Central memory CD8-positive, alpha-beta T cell (primary cell): ENCODE measurements around the gene NTN1.

Experiments
- ATAC-seq: fragments of 150-1000 bp; cut with Tn5 transposase; replicated peaks from 2 replicates; pipeline ENCODE4 v1.10.0; 2022; ENCODE audit warnings: mild to moderate bottlenecking, moderate FRiP score, moderate number of reproducible peaks; ENCODE audit not compliant: poor library complexity, severe bottlenecking; ENCODE audit errors: extremely low read depth
- DNase-seq, 2 donors: peaks; one replicate each; pipeline ENCODE4 v3.0.0; 2021; ENCODE audit warnings: low spot score in 2 of 2
- H3K27ac Mint-ChIP-seq: one replicate; pipeline ENCODE4 v1.8.0; 2022; ENCODE audit warnings: low read depth, mild to moderate bottlenecking, moderate library complexity, mixed read lengths
- H3K27me3 Mint-ChIP-seq: one replicate; pipeline ENCODE4 v1.8.0; 2022; ENCODE audit warnings: mixed read lengths
- H3K36me3 Mint-ChIP-seq: one replicate; pipeline ENCODE4 v1.8.0; 2022; ENCODE audit warnings: mild to moderate bottlenecking, moderate library complexity, mixed read lengths; ENCODE audit not compliant: insufficient read depth
- H3K4me1 Mint-ChIP-seq: one replicate; pipeline ENCODE4 v1.8.0; 2022; ENCODE audit warnings: mixed read lengths
- H3K4me3 Mint-ChIP-seq: one replicate; pipeline ENCODE4 v1.8.0; 2022; ENCODE audit warnings: mild to moderate bottlenecking, moderate library complexity, mixed read lengths
- H3K9me3 Mint-ChIP-seq: one replicate; pipeline ENCODE4 v1.8.0; 2022; ENCODE audit warnings: mixed read lengths

The NTN1 gene

DNA sequence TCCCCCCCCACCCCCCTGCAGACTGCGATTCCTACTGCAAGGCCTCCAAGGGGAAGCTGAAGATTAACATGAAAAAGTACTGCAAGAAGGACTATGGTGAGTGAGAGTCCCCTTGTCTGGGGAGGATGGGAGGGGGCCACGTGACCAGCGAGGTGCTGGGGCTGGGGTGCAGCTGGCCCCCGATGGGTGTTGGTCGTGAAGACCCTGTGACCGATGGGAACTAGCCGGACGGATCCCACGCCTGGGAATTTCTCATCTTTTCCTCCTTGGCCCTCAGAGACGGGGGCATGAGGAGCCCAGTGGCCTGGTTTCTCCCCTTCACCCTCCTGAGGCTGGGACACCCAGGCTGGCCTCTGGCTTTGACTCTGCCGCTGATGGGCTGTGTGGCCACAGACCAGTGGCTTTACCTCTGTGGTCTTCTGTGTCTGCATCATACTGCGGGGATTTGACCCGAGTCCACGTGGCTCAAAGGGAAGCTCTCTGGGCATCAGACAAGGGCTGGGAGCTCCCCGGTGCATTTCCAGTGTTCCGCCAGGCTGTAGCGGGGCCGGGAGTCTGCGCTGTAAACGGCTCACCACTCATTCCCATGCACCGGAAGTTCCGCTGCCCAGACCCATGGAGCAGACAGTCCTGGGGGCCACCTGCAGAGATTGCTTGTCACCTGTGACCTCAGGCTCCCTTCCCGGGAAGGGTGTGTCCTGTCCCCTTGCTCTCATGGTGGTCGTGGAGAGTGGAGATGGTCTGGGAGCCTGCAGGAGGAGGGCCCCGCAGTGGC, 200.0 kb downstream of the NTN1 start:
- DNase-seq (no peak), ATAC-seq (no peak)
- H3K9me3 Mint-ChIP-seq: peaks cover 1% of the 10 kb centered on the region
- peaks cover 3% of the 10 kb centered on the region for H3K36me3 Mint-ChIP-seq
- no peak overlapping the region for H3K27ac Mint-ChIP-seq
- no peak overlapping the region for H3K4me3 Mint-ChIP-seq
- no peaks in the 10 kb centered on the region for H3K4me1 Mint-ChIP-seq
- H3K27me3 Mint-ChIP-seq: peaks cover 21% of the 10 kb centered on the region

- peaks cover 21% of the 10 kb centered on the region for H3K27me3 Mint-ChIP-seq
- no peak for DNase-seq
- H3K36me3 Mint-ChIP-seq: peaks cover 3% of the 10 kb centered on the region
- no peak overlapping the region for H3K27ac Mint-ChIP-seq
- H3K4me3 Mint-ChIP-seq: no peak overlapping the region
- no peaks in the 10 kb centered on the region for H3K4me1 Mint-ChIP-seq
- no peak for ATAC-seq
- no peaks in the 10 kb centered on the region for H3K9me3 Mint-ChIP-seq
These were observed 200.5 kb downstream of the NTN1 start for GRCh38 chr17:9221922-9222180.

- Mint-ChIP-seq H3K9me3 (no peaks in the 10 kb centered on the region), H3K36me3 (no peaks in the 10 kb centered on the region), H3K27ac (no peak overlapping the region), H3K27me3 (peaks cover 21% of the 10 kb centered on the region), H3K4me3 (no peak overlapping the region), H3K4me1 (no peaks in the 10 kb centered on the region)
- DNase-seq (no peak), ATAC-seq (no peak)
These were observed 202.2 kb downstream of the NTN1 start for GRCh38 chr17:9223531-9223930.

DNA sequence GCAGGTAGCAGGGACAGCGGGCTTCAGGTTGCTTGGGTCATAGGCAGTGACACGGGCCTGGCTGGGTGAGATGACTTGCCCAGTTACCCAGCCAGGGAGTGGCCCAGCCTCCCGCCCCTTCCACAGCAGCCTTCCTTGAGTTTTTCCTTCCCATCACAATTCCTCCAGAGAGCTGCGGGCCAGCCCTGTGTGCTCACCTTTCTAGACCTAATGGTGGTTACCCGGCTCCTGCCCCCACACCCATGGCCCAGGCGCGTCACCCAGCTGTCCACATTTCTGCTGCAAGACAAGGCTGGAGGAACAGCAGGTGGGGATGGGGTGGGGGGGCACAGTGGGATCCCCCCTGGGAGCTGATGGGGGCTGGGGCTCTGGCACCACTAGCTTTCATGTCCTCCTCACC, 203.2 kb downstream of the NTN1 start:
- Mint-ChIP-seq H3K27ac (no peak overlapping the region), H3K36me3 (no peaks in the 10 kb centered on the region), H3K4me1 (no peaks in the 10 kb centered on the region), H3K4me3 (no peak overlapping the region), H3K9me3 (no peaks in the 10 kb centered on the region), H3K27me3 (peaks cover 21% of the 10 kb centered on the region)
- DNase-seq (no peak), ATAC-seq (no peak)

DNA sequence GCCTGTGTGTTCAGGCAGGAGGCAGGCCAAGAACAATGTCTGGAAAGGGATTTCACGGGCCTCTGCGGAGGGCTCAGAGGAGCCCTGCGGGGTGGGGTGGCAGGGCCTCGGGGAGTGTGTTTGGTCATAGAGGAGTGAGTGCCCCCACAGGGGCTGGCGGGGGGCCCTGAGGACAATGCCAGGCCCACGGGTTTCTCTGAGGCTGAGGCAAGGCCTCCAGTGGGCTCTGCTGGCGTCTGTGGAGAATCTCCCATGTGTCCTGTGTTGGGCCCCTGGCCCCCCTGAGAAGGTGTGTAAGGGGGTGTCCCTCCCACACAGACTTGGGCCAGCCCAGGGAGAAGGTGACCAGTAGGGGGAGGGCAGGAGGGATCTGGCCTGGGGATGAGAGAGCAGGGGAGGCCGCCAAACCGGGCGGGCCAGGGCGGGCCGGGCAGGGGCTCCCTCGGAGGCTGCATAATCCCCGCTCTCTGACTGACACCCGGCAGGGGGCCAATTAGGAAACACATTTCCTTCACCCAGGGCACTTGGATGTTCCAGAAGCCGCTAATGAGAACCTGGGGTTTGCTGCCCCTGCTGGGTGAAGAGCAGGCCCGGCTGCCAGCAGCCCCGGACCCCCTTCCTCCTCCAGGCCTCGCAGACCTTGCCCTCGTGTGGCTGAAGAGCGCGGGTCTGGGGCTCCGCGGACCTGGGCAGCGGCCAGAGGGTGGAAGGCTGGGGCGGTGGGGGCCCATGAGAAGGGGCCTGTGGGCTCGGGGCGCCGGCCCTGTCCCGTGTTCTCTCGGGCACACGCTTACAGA, 204.2 kb downstream of the NTN1 start:
- Mint-ChIP-seq H3K27me3 (peaks cover 12% of the 10 kb centered on the region), H3K36me3 (no peaks in the 10 kb centered on the region), H3K9me3 (no peaks in the 10 kb centered on the region), H3K4me3 (no peak overlapping the region), H3K4me1 (no peaks in the 10 kb centered on the region), H3K27ac (no peak overlapping the region)
- DNase-seq (no peak), ATAC-seq (no peak)

GRCh38 chr17:9226130-9226793, 205.0 kb downstream of the NTN1 start:
- DNase-seq: no peak
- H3K4me1 Mint-ChIP-seq: no peaks in the 10 kb centered on the region
- H3K27me3 Mint-ChIP-seq: peaks cover 12% of the 10 kb centered on the region

DNA sequence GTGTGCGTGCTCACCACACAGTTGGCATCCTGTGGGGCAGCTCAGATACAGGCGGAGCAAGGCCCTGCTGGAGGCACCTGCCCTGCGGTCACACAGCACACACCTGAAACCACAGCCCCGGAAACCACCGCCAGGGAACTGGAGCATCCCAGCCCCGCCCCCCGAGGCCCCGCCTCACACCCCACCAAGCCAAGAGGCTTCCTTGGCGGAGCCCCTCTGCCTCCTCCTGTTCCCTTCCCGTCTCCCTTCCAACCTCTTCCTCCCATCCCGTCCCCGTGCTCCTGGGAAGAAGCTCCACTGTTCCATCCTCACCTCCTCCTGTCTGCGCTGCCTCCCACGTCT, 205.5 kb downstream of the NTN1 start:
- Mint-ChIP-seq H3K4me1 (no peaks in the 10 kb centered on the region), H3K4me3 (no peak overlapping the region), H3K9me3 (no peaks in the 10 kb centered on the region), H3K36me3 (no peaks in the 10 kb centered on the region), H3K27ac (no peak overlapping the region), H3K27me3 (peaks cover 7% of the 10 kb centered on the region)
- no peak for ATAC-seq
- no peak for DNase-seq

More at GRCh38 chr17:9226130-9226793, 205.0 kb downstream of the NTN1 start:
- no peak for ATAC-seq
- Mint-ChIP-seq H3K4me3 (no peak overlapping the region), H3K36me3 (no peaks in the 10 kb centered on the region), H3K9me3 (no peaks in the 10 kb centered on the region), H3K27ac (no peak overlapping the region)

DNA sequence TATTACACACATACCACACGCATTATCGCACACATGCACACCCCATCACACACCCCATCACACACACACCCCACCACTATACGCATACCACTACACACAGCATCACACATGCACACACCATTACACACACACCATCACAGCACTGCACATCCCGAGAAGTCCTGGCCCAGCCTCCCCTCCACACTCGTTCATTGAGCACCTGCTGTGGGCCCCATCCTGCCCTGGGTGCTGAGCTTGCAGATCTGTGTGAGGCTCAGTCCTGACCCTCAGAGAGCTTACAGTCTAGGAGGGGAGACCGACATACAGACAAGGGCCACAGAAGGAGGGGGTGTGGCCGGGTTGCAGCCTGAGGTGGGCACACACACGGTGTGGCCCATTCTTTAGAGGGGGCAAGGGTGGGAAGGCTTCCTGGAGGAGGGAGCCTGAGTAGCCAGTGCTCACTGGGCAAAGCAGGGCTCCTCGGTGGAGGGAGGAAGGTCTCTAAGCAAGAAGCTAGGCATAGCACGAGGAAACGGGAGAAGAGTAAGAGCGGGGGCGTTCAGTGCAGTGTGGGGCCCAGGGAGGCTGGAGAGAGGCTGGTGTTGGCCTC, 206.6 kb downstream of the NTN1 start:
- H3K36me3 Mint-ChIP-seq: no peaks in the 10 kb centered on the region
- H3K4me3 Mint-ChIP-seq: no peak overlapping the region
- H3K4me1 Mint-ChIP-seq: no peaks in the 10 kb centered on the region
- no peak overlapping the region for H3K27ac Mint-ChIP-seq
- no peak for ATAC-seq
- H3K9me3 Mint-ChIP-seq: no peaks in the 10 kb centered on the region
- no peak for DNase-seq
- no peaks in the 10 kb centered on the region for H3K27me3 Mint-ChIP-seq

- no peak for DNase-seq
- Mint-ChIP-seq H3K27ac (no peak overlapping the region), H3K27me3 (no peaks in the 10 kb centered on the region), H3K9me3 (no peaks in the 10 kb centered on the region), H3K4me1 (no peaks in the 10 kb centered on the region), H3K36me3 (no peaks in the 10 kb centered on the region), H3K4me3 (no peak overlapping the region)
- ATAC-seq: no peak
These were observed 207.3 kb downstream of the NTN1 start for GRCh38 chr17:9228408-9229159.

GRCh38 chr17:9229160-9229825, 208.0 kb downstream of the NTN1 start:
- H3K4me1 Mint-ChIP-seq: no peaks in the 10 kb centered on the region
- no peak overlapping the region for H3K27ac Mint-ChIP-seq
- H3K36me3 Mint-ChIP-seq: no peaks in the 10 kb centered on the region
- no peak for ATAC-seq
- H3K4me3 Mint-ChIP-seq: no peak overlapping the region
- no peaks in the 10 kb centered on the region for H3K27me3 Mint-ChIP-seq
- DNase-seq: no peak
- H3K9me3 Mint-ChIP-seq: no peaks in the 10 kb centered on the region

DNA sequence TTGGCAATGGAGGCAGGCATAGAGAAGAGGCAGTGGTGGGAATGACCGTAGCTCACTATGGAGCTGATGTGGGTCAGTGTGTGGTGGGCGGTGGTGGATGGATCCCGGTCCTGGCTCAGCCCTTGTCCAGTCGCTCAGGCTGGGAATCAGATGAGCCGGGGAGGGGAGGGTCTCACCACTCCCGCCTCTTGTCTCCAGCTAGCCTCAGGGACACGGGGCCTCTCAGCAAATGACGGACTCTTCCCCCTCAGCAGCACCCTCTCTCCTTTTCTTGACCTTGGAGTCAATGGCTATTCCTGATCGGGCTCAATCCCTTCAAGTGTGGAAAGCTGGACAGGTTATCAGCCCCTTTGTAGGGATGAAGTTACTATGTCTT, 208.5 kb downstream of the NTN1 start:
- H3K4me3 Mint-ChIP-seq: no peak overlapping the region
- no peaks in the 10 kb centered on the region for H3K27me3 Mint-ChIP-seq

DNA sequence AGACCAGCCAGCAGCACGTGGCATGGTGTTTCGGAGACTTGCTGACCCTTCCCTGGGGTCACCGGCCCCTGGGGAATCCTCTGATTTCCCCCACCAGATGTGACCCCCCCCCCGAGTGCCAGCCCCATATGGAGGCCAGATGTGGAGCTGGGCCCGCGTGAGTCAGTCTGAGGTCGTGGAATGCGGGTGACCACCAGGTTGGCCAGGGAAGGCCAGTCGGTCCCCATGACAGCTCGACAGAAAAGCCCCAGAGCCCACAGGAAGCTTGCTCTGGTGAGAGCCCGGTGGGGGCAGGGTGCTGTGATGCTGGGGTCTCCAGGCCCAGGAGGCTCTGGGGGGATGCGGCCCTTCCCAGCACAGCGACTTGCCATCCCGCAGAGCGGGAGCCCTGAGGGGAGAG, 209.0 kb downstream of the NTN1 start:
- H3K36me3 Mint-ChIP-seq: no peaks in the 10 kb centered on the region
- H3K27me3 Mint-ChIP-seq: no peaks in the 10 kb centered on the region
- DNase-seq: no peak
- no peaks in the 10 kb centered on the region for H3K4me1 Mint-ChIP-seq
- H3K27ac Mint-ChIP-seq: no peak overlapping the region
- H3K9me3 Mint-ChIP-seq: no peaks in the 10 kb centered on the region
- no peak overlapping the region for H3K4me3 Mint-ChIP-seq
- ATAC-seq: no peak

More for the DNA sequence above, 208.5 kb downstream of the NTN1 start:
- Mint-ChIP-seq H3K36me3 (no peaks in the 10 kb centered on the region), H3K27ac (no peak overlapping the region), H3K4me1 (no peaks in the 10 kb centered on the region), H3K9me3 (no peaks in the 10 kb centered on the region)
- ATAC-seq: no peak
- DNase-seq: no peak
